Measurements from ENCODE around the gene CSGALNACT2. TPM values are rescaled to one million over a fixed set of nuclear protein-coding genes. Genes with fewer than 3 reads are reported as not detected.

The CSGALNACT2 gene
- total RNA-seq, 2 experiments from 2014 or later = 15.3 to 15.5 TPM

DNA sequence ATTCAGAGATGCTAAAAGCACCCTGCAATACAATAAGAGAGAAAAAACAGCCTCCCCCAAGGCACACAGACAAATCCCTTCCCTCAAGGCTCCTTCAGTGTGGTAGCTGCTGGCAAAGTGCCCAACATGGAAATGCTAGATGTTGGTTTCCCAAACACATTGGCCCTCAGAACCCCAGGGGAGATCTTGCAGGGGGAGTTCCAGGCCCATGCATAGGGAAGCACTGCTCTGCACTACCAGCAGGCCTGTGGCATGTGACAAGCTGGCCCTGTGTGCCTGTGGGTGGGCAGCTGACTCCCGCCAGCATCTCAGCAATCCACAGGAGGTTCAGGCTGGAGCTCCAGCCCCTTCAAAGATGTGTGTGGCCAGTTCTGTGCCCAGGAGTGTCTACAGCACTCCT, 16.8 kb upstream of the CSGALNACT2 start:
- H3K9me3 Mint-ChIP-seq = no peaks in the 10 kb centered on the region
- H3K27ac Mint-ChIP-seq = peak overlapping the region; percentile 89
- ChIA-PET POLR2A (interaction anchor here (0.8 to 3.4 kb wide), 5 partner anchors 8 to 287 kb away, joined by 3 to 22 read pairs (median 9); partner anchors contain the start of gene CSGALNACT2), CTCF (interaction anchor here (1.1 to 7.0 kb wide), 4 partner anchors 12 to 83 kb away, joined by 4 to 26 read pairs (median 9); no protein-coding TSS in a partner anchor)
- TF ChIP-seq CTCF (IDR thresholded peaks at IDR 0.05) = no peak
- DNase-seq (peak; percentile 18), ATAC-seq (no peak)
- intact Hi-C loops (cut with micrococcal nuclease) = no loop called here
- H3K36me3 Mint-ChIP-seq (ENCODE audit: low read depth) = no peaks in the 10 kb centered on the region
- no peaks in the 10 kb centered on the region for H3K27me3 Mint-ChIP-seq
- H3K4me1 Mint-ChIP-seq (ENCODE audit: low read depth) = peaks cover 24% of the 10 kb centered on the region
- H3K4me3 Mint-ChIP-seq = no peak overlapping the region

- H3K4me3 Mint-ChIP-seq = no peak overlapping the region
- no peak for ATAC-seq
Observed at GRCh38 chr10:43122096-43122495, 16.1 kb upstream of the CSGALNACT2 start.

GRCh38 chr10:43122826-43123225, 15.4 kb upstream of the CSGALNACT2 start:
- H3K27ac Mint-ChIP-seq = no peak overlapping the region
- peaks cover 37% of the 10 kb centered on the region for H3K4me1 Mint-ChIP-seq (ENCODE audit: low read depth)
- DNase-seq (no peak), ATAC-seq (no peak)
- ChIA-PET CTCF (interaction anchor here (2.4 to 7.0 kb wide), 2 partner anchors 79 to 81 kb away, joined by 12 to 26 read pairs; no protein-coding TSS in a partner anchor), POLR2A (interaction anchor here (0.8 to 3.4 kb wide), 3 partner anchors 15 to 40 kb away, joined by 3 to 22 read pairs (median 18); partner anchors contain the start of gene CSGALNACT2)
- H3K36me3 Mint-ChIP-seq (ENCODE audit: low read depth) = no peaks in the 10 kb centered on the region
- intact Hi-C loops (cut with micrococcal nuclease) = no loop called here
- H3K4me3 Mint-ChIP-seq = no peak overlapping the region
- no peaks in the 10 kb centered on the region for H3K27me3 Mint-ChIP-seq
- TF ChIP-seq CTCF (IDR thresholded peaks at IDR 0.05) = no peak
- no peaks in the 10 kb centered on the region for H3K9me3 Mint-ChIP-seq

More at GRCh38 chr10:43122096-43122495, 16.1 kb upstream of the CSGALNACT2 start:
- Mint-ChIP-seq H3K36me3 (ENCODE audit: low read depth) (no peaks in the 10 kb centered on the region), H3K27me3 (no peaks in the 10 kb centered on the region), H3K27ac (peak overlapping the region; percentile 89), H3K4me1 (ENCODE audit: low read depth) (peaks cover 30% of the 10 kb centered on the region), H3K9me3 (no peaks in the 10 kb centered on the region)
- ChIA-PET CTCF (interaction anchor here (1.1 to 7.0 kb wide), 3 partner anchors 18 to 82 kb away, joined by 4 to 26 read pairs (median 12); no protein-coding TSS in a partner anchor), POLR2A (interaction anchor here (0.8 to 3.4 kb wide), 5 partner anchors 11 to 286 kb away, joined by 3 to 22 read pairs (median 6); partner anchors contain the start of gene CSGALNACT2)
- no peak for DNase-seq
- intact Hi-C loops (cut with micrococcal nuclease) = no loop called here
- no peak for TF ChIP-seq CTCF (IDR thresholded peaks at IDR 0.05)

DNA sequence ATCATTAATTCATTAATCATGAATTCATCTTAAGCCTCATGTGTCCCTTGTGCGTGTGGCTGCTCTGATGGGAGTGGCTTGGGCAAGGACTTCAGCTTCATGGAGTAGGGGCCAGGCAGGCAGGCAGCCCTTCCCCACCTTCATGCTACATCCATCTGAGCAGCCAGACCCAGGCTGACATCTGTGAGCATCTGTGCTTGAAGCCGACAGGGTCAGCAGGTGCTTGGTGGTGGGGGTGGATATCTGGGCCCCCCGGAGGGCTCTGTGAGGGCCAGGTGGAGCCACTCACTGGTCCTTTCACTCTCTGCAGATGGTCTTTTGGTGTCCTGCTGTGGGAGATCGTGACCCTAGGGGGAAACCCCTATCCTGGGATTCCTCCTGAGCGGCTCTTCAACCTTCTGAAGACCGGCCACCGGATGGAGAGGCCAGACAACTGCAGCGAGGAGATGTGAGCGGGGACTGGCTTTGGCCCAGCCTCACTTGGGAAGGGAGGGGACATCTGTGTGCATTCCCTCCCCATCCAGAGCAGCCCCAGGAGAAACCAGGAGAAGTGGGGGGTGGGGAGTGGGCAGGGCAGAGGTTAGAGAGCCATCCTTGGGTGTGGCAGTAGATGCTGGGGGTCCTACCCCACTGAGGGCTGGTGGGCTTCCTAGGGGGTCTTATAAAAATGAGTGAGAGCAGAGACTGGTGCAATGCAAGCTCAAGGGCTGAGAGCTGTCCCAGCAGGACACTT, 14.7 kb upstream of the CSGALNACT2 start:
- H3K27ac Mint-ChIP-seq = no peak overlapping the region
- no peaks in the 10 kb centered on the region for H3K36me3 Mint-ChIP-seq (ENCODE audit: low read depth)
- ChIA-PET CTCF (interaction anchor here (7.0 kb wide), 1 partner anchor 81 kb away, joined by 26 read pairs; no protein-coding TSS in a partner anchor), POLR2A (interaction anchor here (3.4 kb wide), 1 partner anchor 16 kb away, joined by 18 read pairs; no protein-coding TSS in a partner anchor)
- H3K27me3 Mint-ChIP-seq = no peaks in the 10 kb centered on the region
- H3K4me1 Mint-ChIP-seq (ENCODE audit: low read depth) = peaks cover 39% of the 10 kb centered on the region
- no peak overlapping the region for H3K4me3 Mint-ChIP-seq
- no peak for ATAC-seq
- intact Hi-C loops (cut with micrococcal nuclease) = no loop called here
- no peak for TF ChIP-seq CTCF (IDR thresholded peaks at IDR 0.05)
- peak; percentile 0 for DNase-seq
- no peaks in the 10 kb centered on the region for H3K9me3 Mint-ChIP-seq

GRCh38 chr10:43124094-43124521, 14.1 kb upstream of the CSGALNACT2 start:
- no peak overlapping the region for H3K27ac Mint-ChIP-seq
- no peak for TF ChIP-seq CTCF (IDR thresholded peaks at IDR 0.05)
- intact Hi-C loops (cut with micrococcal nuclease) = no loop called here
- POLR2A ChIA-PET = interaction anchor here (1.0 kb wide), 1 partner anchor 9 kb away, joined by 3 read pairs; no protein-coding TSS in a partner anchor
- no peaks in the 10 kb centered on the region for H3K27me3 Mint-ChIP-seq
- H3K9me3 Mint-ChIP-seq = no peaks in the 10 kb centered on the region
- CTCF ChIA-PET = interaction anchor here (7.0 kb wide), 1 partner anchor 80 kb away, joined by 26 read pairs; no protein-coding TSS in a partner anchor
- H3K4me3 Mint-ChIP-seq = no peak overlapping the region
- H3K4me1 Mint-ChIP-seq (ENCODE audit: low read depth) = peaks cover 42% of the 10 kb centered on the region
- DNase-seq = no peak
- H3K36me3 Mint-ChIP-seq (ENCODE audit: low read depth) = no peaks in the 10 kb centered on the region
- no peak for ATAC-seq

Data from activated CD8-positive, alpha-beta T cell treated with anti-CD3 and anti-CD28 coated beads for 36 hours (primary cell).